ENCODE results near the gene HAP1. TPM values are rescaled to one million over a fixed set of nuclear protein-coding genes. Genes with fewer than 3 reads are reported as not detected.
"Not testable (repeated sequence)": the region's sequence is repeated elsewhere in the genome, so short reads cannot be mapped to it uniquely, and the experiment has no call there.

HAP1 gene
- total and polyA plus RNA-seq, 3 donors from 2014 or later, result 1.9 to 5.3 (median 2.9) TPM

- Histone ChIP-seq H3K27ac (peak overlapping the region; percentile 31 to 57), H3K4me1 (peaks cover 22% of the 10 kb centered on the region), H3K4me3 (no peak overlapping the region), H3K9me3 (no peaks in the 10 kb centered on the region), H3K36me3 (ENCODE audit: low read depth, missing control alignments) (no peaks in the 10 kb centered on the region), H3K27me3 (no peaks in the 10 kb centered on the region)
- DNase-seq, result peak; percentile 60
- intact Hi-C loops (cut with DNase I; ENCODE audit: low total_unique reads), result no loop called here
- no peak for TF ChIP-seq POLR2A (IDR thresholded peaks at IDR 0.05)
- TF ChIP-seq, protein P1, sequence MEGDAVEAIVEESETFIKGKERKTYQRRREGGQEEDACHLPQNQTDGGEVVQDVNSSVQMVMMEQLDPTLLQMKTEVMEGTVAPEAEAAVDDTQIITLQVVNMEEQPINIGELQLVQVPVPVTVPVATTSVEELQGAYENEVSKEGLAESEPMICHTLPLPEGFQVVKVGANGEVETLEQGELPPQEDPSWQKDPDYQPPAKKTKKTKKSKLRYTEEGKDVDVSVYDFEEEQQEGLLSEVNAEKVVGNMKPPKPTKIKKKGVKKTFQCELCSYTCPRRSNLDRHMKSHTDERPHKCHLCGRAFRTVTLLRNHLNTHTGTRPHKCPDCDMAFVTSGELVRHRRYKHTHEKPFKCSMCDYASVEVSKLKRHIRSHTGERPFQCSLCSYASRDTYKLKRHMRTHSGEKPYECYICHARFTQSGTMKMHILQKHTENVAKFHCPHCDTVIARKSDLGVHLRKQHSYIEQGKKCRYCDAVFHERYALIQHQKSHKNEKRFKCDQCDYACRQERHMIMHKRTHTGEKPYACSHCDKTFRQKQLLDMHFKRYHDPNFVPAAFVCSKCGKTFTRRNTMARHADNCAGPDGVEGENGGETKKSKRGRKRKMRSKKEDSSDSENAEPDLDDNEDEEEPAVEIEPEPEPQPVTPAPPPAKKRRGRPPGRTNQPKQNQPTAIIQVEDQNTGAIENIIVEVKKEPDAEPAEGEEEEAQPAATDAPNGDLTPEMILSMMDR (IDR thresholded peaks at IDR 0.05), result no peak
- 25 to 43% methylated on average over 11 of the region's 12 CpGs for WGBS, 2 donors
These were observed 43.2 kb upstream of the HAP1 start for GRCh38 chr17:41777574-41778188.

DNA sequence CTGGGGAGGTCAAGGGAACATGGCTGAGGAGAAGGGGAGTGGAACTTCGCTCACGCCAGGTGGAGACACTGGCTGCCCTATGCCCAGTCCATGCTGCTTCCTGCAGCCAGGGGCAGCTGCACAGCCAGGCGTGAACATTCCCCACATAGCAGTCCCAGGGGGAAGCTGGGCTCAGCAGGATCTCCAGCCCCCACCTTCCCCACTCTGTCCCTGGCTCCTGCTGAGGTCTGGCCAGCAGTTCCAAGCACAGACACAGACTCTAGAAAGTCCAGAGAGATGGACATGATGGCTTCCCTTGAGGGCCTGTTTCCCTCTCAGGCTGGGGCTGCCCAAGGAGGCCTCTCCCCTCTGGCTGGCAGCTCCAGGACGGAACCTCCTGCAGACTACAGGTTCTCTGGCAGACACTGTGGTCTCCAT, 42.7 kb upstream of the HAP1 start:
- peaks cover 19% of the 10 kb centered on the region for H3K4me1 ChIP-seq
- intact Hi-C loops (cut with DNase I; ENCODE audit: low total_unique reads), result no loop called here
- no peaks in the 10 kb centered on the region for H3K27me3 ChIP-seq
- peak overlapping the region; percentile 31 to 57 for H3K27ac ChIP-seq
- no peak for TF ChIP-seq POLR2A (IDR thresholded peaks at IDR 0.05)
- TF ChIP-seq, protein P1 (IDR thresholded peaks at IDR 0.05), result peak in 2 of 3 experiments; percentile 12 to 15
- peak; percentile 48 for DNase-seq
- no peaks in the 10 kb centered on the region for H3K36me3 ChIP-seq (ENCODE audit: low read depth, missing control alignments)
- no peak overlapping the region for H3K4me3 ChIP-seq
- no peaks in the 10 kb centered on the region for H3K9me3 ChIP-seq
- WGBS, 2 donors, result 42 to 80% methylated on average over 1 to 4 of the region's 4 CpGs

DNA sequence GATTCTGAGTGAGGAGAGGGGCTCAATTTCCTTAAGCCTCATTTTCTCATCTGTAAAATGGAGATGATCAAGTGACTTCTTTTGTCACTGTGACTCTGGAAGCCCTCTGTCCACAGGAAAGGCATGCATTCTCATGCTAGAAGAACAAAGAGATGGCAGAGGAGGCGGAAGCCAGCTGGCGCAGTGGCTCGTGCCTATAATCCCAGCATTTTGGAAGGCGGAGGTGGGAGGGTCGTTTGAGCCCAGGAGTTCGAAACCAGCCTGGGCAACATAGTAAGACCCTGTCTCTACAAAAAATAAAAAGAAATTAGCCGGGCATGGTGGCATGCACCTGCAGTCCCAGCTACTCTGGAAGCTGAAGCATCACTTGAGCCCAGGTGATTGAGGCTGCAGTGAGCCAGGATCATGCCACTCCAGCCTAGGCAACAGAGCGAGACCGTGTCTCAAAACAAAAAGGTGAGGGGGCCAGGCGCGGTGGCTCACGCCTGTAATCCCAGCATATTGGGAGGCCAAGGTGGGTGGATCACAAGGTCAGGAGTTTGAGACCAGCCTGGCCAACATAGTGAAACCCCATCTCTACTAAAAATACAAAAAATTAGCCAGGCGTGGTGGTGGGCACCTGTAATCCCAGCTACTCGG, 41.9 kb upstream of the HAP1 start:
- intact Hi-C loops (cut with DNase I; ENCODE audit: low total_unique reads); H3K36me3 ChIP-seq (ENCODE audit: low read depth, missing control alignments); H3K4me3 ChIP-seq; H3K27ac ChIP-seq; DNase-seq; H3K27me3 ChIP-seq; H3K9me3 ChIP-seq: not testable (repeated sequence)
- 86 to 90% methylated on average over 14 of the region's 14 CpGs for WGBS, 2 donors
- peaks cover 16% of the 10 kb centered on the region for H3K4me1 ChIP-seq

DNA sequence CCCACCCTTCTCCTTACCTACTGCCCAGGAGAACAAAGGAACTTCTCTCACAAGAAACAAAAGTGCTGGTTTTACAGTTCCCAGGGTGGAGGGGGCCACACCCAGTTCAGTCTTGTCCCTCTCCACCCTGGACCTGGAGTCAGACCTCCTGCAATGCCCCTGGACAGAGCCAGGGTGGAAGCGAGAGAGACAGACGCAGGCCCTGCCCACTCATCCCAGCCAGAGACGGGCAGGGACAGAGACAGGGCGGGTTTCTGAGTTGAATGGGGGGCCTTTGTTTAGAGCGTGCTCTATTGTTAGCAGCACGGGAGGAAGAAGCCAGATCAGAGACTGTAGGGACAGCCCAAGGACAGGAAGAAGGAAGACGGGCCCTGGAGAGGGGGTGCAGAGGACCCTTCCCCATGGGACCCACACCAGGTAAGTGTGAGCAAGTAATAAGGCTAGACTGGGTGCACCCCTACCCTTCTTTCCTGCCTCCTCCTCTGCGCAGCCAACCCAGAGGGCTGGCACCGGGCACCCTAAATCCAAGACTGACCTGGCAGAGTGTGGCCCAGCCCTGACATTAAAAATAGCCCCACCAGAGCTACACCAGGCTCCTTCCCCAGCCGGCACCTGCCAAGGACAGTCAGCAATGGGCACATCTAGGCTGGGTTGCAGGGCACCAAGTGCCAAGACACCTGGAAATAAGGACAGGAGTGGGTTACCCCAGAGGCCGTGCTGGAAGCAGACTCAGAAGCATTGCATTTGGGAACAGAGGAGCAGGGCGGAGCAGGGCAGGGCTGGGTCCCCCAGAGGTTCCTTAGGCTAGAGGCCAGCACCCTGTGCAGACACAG, 41.2 kb upstream of the HAP1 start:
- H3K4me1 ChIP-seq, result peaks cover 16% of the 10 kb centered on the region
- no peaks in the 10 kb centered on the region for H3K9me3 ChIP-seq

More for the DNA sequence above, 41.2 kb upstream of the HAP1 start:
- 67 to 69% methylated on average over 12 of the region's 12 CpGs for WGBS, 2 donors
- intact Hi-C loops (cut with DNase I; ENCODE audit: low total_unique reads), result no loop called here
- H3K27ac ChIP-seq, result no peak overlapping the region
- no peak for DNase-seq
- H3K4me3 ChIP-seq, result no peak overlapping the region
- TF ChIP-seq, protein P1 (IDR thresholded peaks at IDR 0.05), result no peak
- TF ChIP-seq POLR2A (IDR thresholded peaks at IDR 0.05), result no peak
- no peaks in the 10 kb centered on the region for H3K36me3 ChIP-seq (ENCODE audit: low read depth, missing control alignments)
- no peaks in the 10 kb centered on the region for H3K27me3 ChIP-seq
